HCEC 1CT (cell line): ENCODE data around the gene NR1D1.

Source experiments
- DNase-seq: peaks from one replicate; pipeline ENCODE4 v3.0.0-alpha.2; 2017

The NR1D1 gene

DNA sequence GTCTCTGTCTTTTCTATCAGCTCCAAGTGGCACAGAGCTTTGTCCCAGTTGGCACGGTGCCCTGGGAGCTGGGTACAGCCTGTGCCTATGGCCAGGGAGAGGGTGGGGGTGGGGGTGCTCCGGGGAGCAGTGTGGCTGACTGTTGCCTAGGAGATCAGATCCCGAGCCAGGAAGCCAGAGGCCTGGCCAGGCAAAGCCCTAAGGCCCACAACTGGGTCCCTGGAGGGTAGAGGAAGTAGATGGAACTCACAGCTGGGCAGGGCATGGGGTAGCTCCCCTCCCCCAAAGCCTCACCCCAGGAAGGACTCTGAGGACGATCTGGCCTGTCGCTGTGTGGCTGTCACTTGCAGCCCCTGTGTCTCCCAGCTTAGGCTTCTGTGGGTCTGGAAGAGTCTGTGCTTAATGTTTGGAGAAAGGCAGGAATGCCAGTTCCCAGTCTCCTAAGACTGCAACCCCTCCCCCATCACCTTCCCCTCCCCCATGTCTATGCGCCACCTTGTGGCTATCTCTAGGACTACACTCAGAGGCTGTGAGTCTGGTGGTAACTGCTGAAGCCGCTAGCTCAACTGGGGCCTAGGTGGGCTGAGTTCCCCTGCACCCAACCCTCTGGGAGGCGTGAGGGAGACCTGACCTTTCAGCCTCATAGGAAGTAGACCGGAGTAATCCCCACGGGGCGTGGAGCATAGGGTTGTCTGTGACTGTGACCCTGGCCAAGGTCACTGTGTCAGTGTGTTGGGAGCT is 25.0 kb downstream of the NR1D1 start:
- peak; percentile 41 for DNase-seq

GRCh38 chr17:40074871-40075200 is 25.6 kb downstream of the NR1D1 start:
- no peak for DNase-seq

DNA sequence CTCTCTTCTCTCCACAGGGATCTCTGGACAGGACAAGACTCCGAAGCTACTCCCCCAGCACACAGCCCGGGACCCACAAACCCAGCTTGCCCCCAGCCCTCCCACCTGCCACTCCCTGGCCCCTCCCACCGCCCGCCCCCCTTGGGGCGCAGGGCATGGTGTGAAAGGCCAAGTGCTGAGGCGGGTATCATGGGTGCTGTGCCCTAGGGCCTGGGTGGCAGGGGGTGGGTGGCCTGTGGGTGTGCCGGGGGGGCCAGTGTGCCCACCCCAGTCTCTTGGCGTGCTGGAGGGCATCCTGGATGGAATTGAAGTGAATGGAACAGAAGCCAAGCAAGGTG is 26.2 kb downstream of the NR1D1 start:
- no peak for DNase-seq

- DNase-seq = no peak
Observed at GRCh38 chr17:40073454-40074174, 26.8 kb downstream of the NR1D1 start.

GRCh38 chr17:40072735-40073346 is 27.5 kb downstream of the NR1D1 start:
- DNase-seq = no peak

DNA sequence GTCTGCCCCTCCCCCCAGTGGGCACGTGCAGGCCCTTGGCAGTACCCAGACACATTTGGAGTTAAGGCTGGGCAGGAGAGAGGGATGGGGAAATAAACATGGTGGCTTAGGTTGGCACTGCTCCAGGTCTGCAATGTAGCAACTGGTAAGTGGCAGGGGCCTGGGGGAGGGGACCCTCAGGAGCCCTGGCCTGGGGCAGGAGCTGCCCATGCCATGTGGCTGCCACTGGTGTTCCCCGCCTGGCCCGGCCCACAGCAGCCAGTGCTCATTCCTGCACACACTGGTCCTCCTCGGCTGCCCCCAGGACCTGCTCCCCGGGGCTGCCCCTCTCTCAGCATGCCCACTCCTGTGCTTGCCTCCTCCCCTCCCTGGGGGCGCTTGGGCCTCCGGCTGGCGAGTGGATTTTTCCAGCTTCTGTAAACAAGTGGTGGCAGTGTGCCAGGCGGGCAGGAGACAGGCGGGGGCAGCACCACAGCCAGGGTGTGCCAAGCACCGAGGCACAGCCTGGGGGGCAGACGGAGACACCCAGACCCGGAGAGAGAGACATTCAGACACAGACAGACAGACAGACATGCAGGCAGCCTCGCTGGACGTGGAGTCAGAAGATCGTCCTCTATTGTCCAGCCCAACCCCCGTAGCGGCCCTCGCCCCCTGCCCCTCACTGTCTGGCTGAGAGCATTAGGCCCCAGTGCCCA is 28.2 kb downstream of the NR1D1 start:
- DNase-seq = no peak

- DNase-seq = no peak
Observed at GRCh38 chr17:40071313-40072039, 28.9 kb downstream of the NR1D1 start.

DNA sequence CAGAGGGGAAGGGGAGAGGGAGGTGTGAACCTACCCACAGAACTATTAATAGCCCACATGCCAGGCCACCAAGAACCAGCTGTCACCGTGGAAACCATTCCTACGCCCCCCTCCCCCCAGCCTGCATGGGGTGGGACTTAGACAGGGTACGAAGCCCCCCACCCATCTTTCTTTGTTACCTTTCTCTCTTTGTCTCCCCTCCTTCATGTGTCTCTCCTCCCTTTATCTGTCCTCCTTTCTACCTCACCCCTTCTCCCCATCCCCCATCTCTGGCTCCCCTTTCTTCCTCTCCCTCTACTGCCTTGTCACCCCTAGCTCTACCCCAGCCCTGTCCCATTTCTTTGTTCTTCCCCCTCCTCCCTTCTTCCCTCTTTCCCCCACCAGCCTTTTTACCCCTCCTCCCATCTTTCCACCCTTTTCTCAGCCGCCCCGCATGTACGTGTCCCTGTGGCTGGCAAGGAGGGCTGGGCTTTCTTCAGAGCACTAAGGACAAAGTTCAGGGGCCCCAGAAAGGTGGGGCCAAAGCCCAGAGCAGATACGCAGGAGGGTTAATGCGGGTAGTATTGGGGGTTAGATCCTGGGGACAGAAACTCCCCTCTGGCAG is 29.6 kb downstream of the NR1D1 start:
- no peak for DNase-seq

DNA sequence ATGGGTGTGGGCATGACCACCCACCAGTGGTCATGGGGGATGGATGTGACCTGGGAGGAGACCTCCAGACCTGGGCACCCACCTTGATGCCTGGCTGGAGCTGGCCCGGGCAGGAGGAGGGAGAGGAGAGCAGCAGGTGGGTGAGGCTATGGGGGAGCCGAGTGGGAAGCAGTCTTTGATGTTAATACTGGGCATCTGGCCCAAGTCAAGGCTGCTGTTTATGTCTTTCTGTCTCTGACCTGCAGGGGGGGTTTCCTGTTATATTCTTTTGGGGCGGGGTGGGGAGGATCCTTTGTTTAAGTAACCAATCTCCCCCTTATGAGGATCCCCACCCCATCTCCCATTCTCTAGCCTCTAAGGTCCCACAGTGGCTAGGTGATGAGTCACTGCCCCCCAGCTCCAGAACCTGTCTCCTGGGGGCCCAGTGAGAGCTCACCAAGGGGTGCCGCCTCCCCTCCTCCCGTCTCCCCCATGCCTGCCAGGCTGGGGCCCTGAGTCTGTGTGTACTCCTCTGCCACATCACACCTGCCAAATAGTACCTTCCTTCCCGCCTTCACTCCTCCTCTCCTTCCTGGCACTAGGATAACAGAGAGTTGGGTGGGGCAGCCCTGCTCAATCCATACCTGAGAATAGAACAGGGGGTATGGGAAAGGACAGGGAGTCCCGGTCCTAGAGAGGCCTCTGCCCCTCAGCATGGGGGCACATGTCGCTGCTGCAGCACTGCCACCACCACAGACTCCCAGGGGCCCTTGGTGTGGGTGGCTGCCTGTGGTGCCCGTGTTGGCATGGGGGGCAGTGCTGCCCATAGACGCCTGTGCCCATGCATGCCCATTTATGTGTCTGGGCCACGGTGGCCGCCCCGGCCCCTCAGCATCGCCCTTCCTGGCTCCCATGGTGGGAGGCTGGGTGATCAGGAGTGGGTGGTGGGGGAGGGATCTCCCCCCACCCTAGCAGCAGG is 30.4 kb downstream of the NR1D1 start:
- DNase-seq = peak; percentile 58

- DNase-seq = peak; percentile 74
Observed at GRCh38 chr17:40068917-40069750, 31.3 kb downstream of the NR1D1 start.

GRCh38 chr17:40068584-40068916 is 31.8 kb downstream of the NR1D1 start:
- no peak for DNase-seq

GRCh38 chr17:40068129-40068581 is 32.2 kb downstream of the NR1D1 start:
- no peak for DNase-seq

DNA sequence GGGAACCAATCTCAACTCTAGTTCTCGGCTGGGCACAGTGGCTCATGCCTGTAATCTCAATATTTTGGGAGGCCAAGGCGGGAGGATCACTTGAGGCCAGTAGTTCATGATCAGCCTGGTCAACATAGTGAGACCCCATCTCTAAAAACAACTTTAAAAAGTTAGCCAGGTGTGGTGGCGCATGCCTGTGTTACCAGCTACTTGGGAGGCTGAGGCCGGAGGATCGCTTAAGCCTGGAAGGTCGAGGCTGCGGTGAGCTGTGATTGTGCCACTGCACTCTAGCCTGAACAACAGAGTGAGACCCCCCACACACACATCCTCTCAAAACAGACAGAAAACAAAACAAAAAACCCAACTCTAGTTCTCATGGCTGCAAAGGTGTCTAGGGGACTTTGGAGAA is 32.7 kb downstream of the NR1D1 start:
- DNase-seq = no peak

DNA sequence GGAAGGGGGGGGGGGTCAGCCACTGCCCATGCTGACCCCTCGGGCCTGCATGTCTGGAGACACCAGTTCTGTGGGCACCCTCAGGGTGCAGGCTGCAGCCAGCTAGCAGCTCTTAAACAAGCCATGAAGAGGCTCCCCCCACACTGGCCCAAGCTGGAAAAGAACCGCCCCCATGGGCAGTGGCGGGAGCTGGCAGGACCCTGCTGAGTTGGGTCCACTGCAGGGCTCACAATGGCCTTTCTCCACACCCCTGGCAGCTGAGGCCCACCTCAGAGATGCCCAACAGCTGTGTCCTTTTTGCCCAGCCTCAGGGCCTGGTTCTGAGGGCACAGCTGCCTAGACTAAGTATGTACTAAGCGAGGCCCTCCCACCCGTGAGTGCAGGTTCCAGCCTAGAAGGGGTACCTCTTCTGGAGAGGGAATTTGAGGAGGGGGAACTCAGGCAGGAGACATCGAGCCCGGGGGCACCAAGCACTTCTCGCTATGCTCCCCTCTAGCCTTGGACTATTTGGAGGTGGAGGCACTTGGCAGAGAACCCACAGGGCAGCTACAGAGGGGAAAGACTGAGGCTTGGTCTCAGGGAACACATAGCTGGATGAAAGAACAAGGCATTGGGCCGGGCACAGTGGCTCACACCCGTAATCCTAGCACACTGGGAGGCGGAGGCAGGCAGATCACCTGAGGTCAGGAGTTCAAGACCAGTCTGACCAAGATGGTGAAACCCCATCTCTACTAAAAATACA is 34.4 kb downstream of the NR1D1 start:
- DNase-seq = no peak

DNA sequence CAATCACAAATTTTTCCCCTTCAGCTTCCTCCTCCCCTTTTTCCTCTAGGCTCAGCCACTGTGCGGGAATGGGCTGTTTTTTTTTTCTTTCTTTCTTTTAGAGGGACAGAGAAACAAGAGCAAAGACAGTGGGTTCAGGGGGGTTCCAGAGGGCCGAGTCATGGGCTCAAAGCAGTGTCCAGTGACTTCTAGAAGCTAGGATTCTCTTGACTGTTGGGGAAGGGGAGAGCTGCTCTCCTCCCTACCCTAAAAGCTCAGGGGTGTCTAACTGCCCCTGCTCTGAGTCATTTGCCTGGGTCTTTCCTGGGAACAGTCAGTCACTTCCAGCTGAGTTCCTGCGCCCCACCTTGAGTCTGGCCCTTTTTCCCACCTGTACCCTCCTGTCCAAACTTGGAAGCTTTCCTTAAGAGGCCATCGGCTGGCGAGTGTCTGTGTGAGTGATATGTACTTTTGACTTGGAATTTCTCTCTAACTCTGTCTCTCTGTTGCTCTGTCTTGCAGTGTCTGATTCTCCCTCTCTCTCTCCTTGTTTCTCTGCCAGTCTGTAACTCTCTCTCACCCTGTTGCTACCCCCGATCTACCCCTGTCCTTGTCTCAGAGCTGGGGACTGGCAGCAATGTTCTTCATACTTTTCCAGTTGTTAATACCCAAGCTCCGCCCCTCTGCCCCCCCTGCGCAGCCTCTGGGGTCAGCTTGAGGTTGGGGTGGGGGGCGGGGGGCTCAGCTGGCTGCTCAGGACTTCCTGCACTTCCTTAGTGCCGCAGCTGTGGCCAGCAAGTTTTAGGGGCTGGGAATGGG is 35.2 kb downstream of the NR1D1 start:
- DNase-seq = peak; percentile 44

DNA sequence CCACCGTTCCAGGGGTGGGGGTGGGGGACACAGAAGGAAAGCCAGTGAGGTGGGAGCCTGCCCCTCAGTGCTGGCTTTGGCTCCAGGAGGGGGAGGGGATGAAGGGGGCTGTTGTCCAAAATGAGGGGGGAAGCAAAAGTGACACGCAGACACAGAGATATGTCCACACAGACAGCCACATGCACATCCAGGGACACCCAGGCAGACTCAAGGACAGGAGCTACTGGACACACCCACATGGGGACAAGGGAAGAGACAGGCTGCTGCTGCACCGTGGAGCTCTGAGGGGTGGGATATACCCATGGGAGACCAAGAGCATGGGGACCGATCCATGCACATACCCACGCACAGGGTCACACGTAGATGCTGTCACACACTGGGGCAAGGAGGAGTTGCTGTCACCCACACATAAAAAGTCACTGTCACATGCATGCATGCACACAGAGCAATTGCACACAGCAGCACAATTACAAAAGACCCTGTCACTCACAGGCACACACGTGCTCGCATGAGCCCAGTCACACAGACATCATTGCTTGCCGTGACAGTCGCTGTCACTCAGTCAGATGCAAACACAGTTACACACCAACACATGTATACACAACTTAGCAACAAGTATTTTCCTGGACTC is 36.4 kb downstream of the NR1D1 start:
- no peak for DNase-seq

DNA sequence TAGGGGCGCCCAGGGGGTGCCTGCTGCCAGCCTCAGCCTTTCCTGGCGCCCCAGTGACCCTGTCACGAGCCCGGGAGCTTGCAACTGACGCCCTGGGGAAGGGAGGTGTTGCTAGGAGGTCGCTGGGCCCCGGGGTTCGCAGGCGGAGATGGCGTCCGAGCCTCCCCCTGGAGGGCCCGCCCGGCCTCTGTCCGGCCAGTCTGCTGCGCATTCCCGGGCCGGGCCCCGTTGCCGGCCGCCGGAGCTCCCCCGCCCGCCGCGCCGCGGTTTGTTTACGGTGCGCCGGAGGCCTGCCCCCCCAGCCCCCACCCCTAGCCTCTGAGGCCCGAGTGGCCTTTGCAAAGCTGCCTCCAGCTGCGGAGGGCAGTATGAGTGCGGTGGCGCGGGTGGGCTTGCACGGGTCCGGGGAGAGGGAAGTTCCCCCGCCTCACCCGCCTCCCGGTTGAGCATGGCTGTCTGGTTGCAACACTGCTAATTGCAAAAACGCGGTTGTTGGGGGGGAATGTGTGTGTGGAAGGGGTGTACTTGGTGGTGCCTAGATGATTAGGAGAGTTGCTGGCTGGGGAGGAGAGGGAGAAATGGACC is 37.1 kb downstream of the NR1D1 start:
- DNase-seq = no peak
